Naive thymus-derived CD8-positive, alpha-beta T cell (primary cell): Measurements from ENCODE around the gene ARHGEF25. TPM values are rescaled to one million over a fixed set of nuclear protein-coding genes. Genes with fewer than 3 reads are reported as not detected.

ENCODE experiments used
- ATAC-seq, 2 donors: fragments of 150-1000 bp; cut with Tn5 transposase in 1 of 2; sonication (Bioruptor Pico), chemical (Tn5 transposase) in 1 of 2; 1 replicate in 1 of 2; 2 replicates in 1 of 2; pipeline ENCODE4 v1.10.0; 2021; ENCODE audit warnings: mild to moderate bottlenecking in 2 of 2, moderate library complexity in 2 of 2
- POLR2A ChIA-PET: fragments of 350-600 bp; sonication (Branson Sonifier 250); formaldehyde crosslinking; loops from one replicate; lab custom pipeline; 2021; ENCODE audit warnings: antibody characterized with exemption; lab: Charles Lee
- DNase-seq, 10 donors: peaks; one replicate each; pipeline versions ENCODE4 v3.0.0 to v3.0.0-alpha.2; 2020 to 2022
- H3K27ac Mint-ChIP-seq, 10 donors: one replicate each; pipeline ENCODE4 v1.8.0; 2020 to 2022; ENCODE audit warnings: mild to moderate bottlenecking in 10 of 10, mixed read lengths in 10 of 10, moderate library complexity in 4 of 10, inconsistent platforms in 1 of 10
- H3K27me3 Mint-ChIP-seq, 5 donors: one replicate each; pipeline ENCODE4 v1.8.0; 2021 to 2022; ENCODE audit warnings: mixed read lengths in 5 of 5
- H3K36me3 Mint-ChIP-seq, 3 donors: one replicate each; pipeline ENCODE4 v1.8.0; 2020 to 2022; ENCODE audit warnings: mixed read lengths in 3 of 3, mild to moderate bottlenecking in 2 of 3, inconsistent platforms in 1 of 3
- H3K4me1 Mint-ChIP-seq, 4 donors: one replicate each; pipeline ENCODE4 v1.8.0; 2021 to 2022; ENCODE audit warnings: mixed read lengths in 4 of 4
- H3K4me3 Mint-ChIP-seq, 10 donors: one replicate each; pipeline ENCODE4 v1.8.0; 2020 to 2022; ENCODE audit warnings: mild to moderate bottlenecking in 10 of 10, mixed read lengths in 10 of 10, moderate library complexity in 6 of 10, inconsistent platforms in 1 of 10
- H3K9me3 Mint-ChIP-seq, 9 donors: one replicate each; pipeline ENCODE4 v1.8.0; 2020 to 2022; ENCODE audit warnings: mixed read lengths in 9 of 9, mild to moderate bottlenecking in 3 of 9, inconsistent platforms in 1 of 9, moderate library complexity in 1 of 9
- polyA plus RNA-seq, 3 donors: library from polyadenylated mRNA; unstranded; fragments of 300-500 nt; fragmentation: Illumina TruSeq; gene quantifications; one replicate each; pipeline ENCODE4 v1.2.3, GENCODE V29; 2021
- total RNA-seq, 8 experiments: library from RNA in 2 of 8; stranded (reverse) in 2 of 8; gene quantifications; one replicate each; pipeline ENCODE4 v1.2.3 and lab custom pipeline; 2021 to 2026

ARHGEF25 gene
- total and polyA plus RNA-seq, 5 experiments from 2014 or later = 0.27 to 0.55 TPM; not detected in 3

DNA sequence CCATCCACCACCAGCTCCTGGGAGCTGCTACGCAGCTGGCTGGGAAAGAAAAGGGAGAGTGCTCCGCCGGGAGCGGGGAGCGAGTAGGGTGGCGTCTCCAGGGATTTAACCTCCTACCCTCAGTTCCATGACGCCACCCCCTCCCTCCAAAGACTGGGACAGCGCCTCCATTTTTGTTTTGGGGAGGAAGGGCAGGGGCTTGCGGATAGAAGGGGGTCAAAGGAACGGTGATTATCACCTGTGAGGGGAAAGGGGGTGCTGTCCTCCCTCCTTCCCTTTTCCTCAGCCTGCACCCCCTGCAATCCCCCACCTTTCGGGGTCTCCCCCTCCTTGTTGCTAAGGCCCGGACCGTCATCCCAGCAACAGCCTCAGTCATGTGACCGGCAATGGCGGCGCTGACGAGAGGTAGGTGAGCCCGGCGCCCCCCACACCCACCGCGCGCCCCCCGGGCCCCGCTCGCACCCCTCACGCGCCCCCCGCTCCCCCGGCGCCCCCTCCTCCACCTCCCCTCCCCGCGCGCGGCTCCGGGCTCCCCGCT, 6.7 kb upstream of the ARHGEF25 start, which contains the start of gene DTX3:
TSS of gene DTX3 (plus strand) at position 371 of the 538 bp plus-strand sequence. CDS start 1,694 bp downstream, outside the sequence.
- H3K4me3 Mint-ChIP-seq = peak within 1 kb of the TSS; percentile 78 to 94 (median 88)
- peak within 1 kb of the TSS; percentile 86 to 97 (median 92) for H3K27ac Mint-ChIP-seq
- DNase-seq (peak in 8 of 10 donors; percentile 25 to 78 (median 46)), ATAC-seq (peak; percentile 74 to 81)
- POLR2A ChIA-PET = interaction anchor here (0.6 to 2.0 kb wide), 4 partner anchors 16 to 90 kb away, joined by 3 to 5 read pairs (median 4); no protein-coding TSS in a partner anchor
- H3K4me1 Mint-ChIP-seq = peaks cover 18 to 43% (median 35%) of the 10 kb centered on the region in 4 donors
- H3K9me3 Mint-ChIP-seq = no peaks in the 10 kb centered on the region
- H3K36me3 Mint-ChIP-seq = peaks cover 0 to 39% (median 16%) of the 10 kb centered on the region in 3 donors
- no peaks in the 10 kb centered on the region for H3K27me3 Mint-ChIP-seq

DNA sequence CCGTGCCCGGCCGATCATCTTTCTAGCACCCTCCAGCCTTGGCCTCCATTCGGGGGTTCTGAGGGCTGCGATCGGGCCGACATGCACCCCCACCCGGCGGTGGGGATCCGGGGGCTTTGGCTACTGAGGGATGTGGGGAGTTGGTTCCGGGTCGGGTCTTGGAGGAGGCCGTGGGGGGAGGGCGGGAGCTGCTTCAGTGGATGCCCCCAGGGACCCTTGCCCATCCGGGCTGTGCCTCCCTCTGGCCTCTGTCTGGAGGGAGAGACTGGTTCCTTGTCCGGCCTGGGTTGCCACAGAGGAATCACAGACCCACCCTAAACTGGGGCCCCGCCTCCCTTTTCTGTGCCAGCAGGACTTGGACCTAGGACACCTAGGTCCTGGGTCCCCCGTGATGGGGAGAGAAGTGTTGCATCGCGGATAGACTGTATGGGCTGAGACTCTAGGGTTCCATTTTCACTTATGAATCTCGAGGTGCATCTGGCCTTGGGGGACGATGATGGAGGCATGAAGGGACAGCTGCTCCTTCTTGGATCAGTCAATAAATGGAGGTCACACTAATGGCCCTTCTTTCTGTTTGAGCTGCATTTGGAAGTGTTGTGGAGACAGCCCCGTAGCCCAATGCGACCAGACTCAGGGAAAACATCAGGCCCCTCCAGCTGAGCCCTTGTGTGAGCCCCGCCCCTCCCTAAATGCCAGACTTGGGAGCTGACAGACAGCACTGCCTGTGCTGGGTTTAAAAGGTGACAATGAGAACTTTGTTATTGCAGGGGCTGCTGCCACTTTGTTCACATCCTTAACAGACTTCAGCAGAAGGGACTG, 6.0 kb upstream of the ARHGEF25 start:
- peaks cover 0 to 32% (median 16%) of the 10 kb centered on the region in 3 donors for H3K36me3 Mint-ChIP-seq
- peak overlapping the region; percentile 79 to 96 (median 91) for H3K27ac Mint-ChIP-seq
- peak; percentile 56 to 68 for ATAC-seq
- DNase-seq = no peak
- no peaks in the 10 kb centered on the region for H3K9me3 Mint-ChIP-seq
- H3K4me3 Mint-ChIP-seq = peak overlapping the region; percentile 78 to 94 (median 88)
- H3K27me3 Mint-ChIP-seq = no peaks in the 10 kb centered on the region
- peaks cover 19 to 45% (median 36%) of the 10 kb centered on the region in 4 donors for H3K4me1 Mint-ChIP-seq
- POLR2A ChIA-PET = interaction anchor here (0.6 to 2.0 kb wide), 6 partner anchors 9 to 1310 kb away, joined by 3 to 5 read pairs (median 3); no protein-coding TSS in a partner anchor

DNA sequence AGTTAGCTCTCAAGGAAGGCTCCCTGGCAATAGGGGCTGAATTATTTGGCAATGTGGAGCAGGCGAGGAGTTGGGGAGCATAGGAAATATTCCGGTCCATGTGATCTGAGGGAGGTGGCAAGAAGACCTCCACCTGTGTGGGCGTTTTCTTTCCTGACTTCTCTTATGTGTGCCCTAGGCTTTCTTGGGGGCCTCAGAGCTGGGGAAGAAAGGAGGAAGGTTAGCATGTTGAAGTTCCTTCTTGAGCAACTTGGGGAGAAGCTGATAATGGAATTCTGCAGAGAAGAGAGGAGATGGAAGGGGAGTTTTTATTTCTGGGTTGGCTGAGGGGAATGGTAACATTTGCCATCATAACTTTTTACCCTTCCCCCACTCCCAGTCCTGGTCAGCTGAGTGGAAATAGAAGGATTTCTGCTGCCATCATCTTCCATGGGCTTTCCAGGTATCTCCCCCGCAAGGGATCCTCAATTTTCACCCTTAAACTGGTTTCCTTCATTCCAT, 5.4 kb upstream of the ARHGEF25 start:
- Mint-ChIP-seq H3K4me3 (peak overlapping the region in 9 of 10 donors; percentile 75 to 90 (median 88)), H3K27ac (peak overlapping the region; percentile 79 to 96 (median 91)), H3K4me1 (peaks cover 22 to 52% (median 41%) of the 10 kb centered on the region in 4 donors), H3K36me3 (peaks cover 0 to 25% (median 12%) of the 10 kb centered on the region in 3 donors), H3K9me3 (no peaks in the 10 kb centered on the region), H3K27me3 (peaks cover 0 to 3% (median 0%) of the 10 kb centered on the region in 5 donors)
- ATAC-seq (no peak), DNase-seq (no peak)
- POLR2A ChIA-PET = interaction anchor here (0.6 to 2.0 kb wide), 5 partner anchors 9 to 1311 kb away, joined by 3 to 5 read pairs (median 3); no protein-coding TSS in a partner anchor

DNA sequence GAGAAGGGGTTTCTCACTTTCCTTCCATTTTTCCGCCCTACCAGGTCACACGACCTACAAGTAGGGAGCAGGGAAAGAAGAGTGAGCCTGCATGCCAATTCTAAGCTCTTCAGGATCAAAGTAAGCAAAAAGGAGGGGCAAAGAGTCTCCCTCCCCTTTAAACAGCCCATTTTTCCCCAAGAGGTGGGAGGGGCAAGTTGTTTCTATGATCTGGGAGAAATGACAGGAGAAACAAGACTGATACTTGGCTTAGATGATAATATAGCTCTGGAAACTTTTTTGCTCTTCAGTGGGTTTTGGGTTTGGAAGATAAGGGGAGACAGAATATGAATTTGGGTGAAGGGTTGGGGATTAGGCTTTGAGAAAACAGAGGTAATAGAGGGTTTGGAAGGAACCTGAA, 4.8 kb upstream of the ARHGEF25 start:
- H3K9me3 Mint-ChIP-seq = no peaks in the 10 kb centered on the region
- peak overlapping the region in 2 of 10 donors; percentile 37 to 66 for H3K27ac Mint-ChIP-seq
- H3K4me3 Mint-ChIP-seq = peak overlapping the region in 5 of 10 donors; percentile 8 to 88 (median 62)

DNA sequence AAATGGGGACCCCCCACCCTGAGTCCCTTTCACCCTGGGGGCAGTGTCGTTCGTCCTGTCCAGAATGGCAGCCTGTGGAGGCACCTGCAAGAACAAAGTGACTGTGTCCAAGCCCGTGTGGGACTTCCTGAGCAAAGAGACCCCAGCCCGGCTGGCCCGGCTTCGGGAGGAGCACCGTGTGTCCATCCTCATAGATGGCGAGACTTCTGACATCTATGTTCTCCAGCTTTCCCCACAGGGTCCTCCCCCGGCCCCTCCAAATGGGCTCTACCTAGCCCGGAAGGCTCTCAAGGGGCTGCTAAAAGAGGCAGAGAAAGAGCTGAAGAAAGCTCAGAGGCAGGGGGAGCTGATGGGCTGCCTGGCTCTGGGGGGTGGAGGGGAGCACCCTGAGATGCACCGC, 4.4 kb upstream of the ARHGEF25 start:
- Mint-ChIP-seq H3K4me3 (peak overlapping the region in 2 of 10 donors; percentile 8 to 10), H3K9me3 (no peaks in the 10 kb centered on the region), H3K27ac (peak overlapping the region in 1 of 10 donors; percentile 38), H3K36me3 (peaks cover 0 to 16% (median 3%) of the 10 kb centered on the region in 3 donors), H3K4me1 (peaks cover 22 to 55% (median 44%) of the 10 kb centered on the region in 4 donors), H3K27me3 (peaks cover 0 to 3% (median 0%) of the 10 kb centered on the region in 5 donors)
- DNase-seq = no peak
- ATAC-seq = no peak
- POLR2A ChIA-PET = interaction anchor here (0.8 kb wide), 1 partner anchor 67 kb away, joined by 3 read pairs; no protein-coding TSS in a partner anchor

More for the DNA sequence above, 4.8 kb upstream of the ARHGEF25 start:
- peaks cover 0 to 3% (median 0%) of the 10 kb centered on the region in 5 donors for H3K27me3 Mint-ChIP-seq
- peaks cover 22 to 55% (median 43%) of the 10 kb centered on the region in 4 donors for H3K4me1 Mint-ChIP-seq
- POLR2A ChIA-PET = interaction anchor here (1.1 to 2.0 kb wide), 3 partner anchors 8 to 120 kb away, joined by 3 to 5 read pairs (median 5); no protein-coding TSS in a partner anchor
- ATAC-seq (no peak), DNase-seq (no peak)
- peaks cover 0 to 20% (median 7%) of the 10 kb centered on the region in 3 donors for H3K36me3 Mint-ChIP-seq

DNA sequence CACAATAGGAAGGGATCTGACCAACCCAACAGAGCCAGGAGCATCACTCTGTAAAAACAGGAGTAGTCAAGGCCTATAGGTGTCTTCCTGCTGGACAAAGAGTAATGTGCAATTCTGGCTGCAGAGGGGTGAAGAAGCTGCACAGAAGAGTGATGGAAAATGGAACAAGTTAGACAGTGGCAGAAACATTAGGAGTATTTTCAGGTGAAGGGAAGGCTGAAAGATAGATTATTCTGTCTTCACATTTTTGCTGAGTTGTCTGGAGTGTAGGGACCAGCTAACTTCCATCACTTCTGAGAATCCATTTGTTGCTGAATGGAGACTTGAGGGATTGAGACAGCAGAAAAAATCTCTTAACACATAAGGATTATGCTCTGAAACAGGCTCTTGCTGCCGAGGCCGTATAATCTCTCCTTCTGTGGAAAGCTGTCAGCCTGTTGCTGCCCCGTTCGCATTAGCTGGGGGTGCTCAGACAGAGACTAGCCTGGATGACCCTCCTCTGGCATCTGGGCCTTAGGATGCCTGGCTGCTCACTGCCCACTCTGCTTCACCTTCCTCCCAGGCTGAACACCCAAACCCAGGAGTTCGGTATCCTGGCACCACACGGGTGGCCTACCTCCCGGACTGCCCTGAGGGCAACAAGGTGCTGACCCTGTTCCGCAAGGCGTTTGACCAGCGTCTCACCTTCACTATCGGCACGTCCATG, 3.1 kb upstream of the ARHGEF25 start:
- H3K9me3 Mint-ChIP-seq = no peaks in the 10 kb centered on the region
- H3K27ac Mint-ChIP-seq = peak overlapping the region in 1 of 10 donors; percentile 4
- peaks cover 0 to 10% (median 8%) of the 10 kb centered on the region in 5 donors for H3K27me3 Mint-ChIP-seq
- H3K4me3 Mint-ChIP-seq = no peak overlapping the region
- no peak for DNase-seq
- peaks cover 0 to 6% (median 1%) of the 10 kb centered on the region in 3 donors for H3K36me3 Mint-ChIP-seq
- POLR2A ChIA-PET = interaction anchor here (0.5 kb wide), 1 partner anchor 15 kb away, joined by 3 read pairs; no protein-coding TSS in a partner anchor
- peaks cover 18 to 48% (median 40%) of the 10 kb centered on the region in 4 donors for H3K4me1 Mint-ChIP-seq
- no peak for ATAC-seq

DNA sequence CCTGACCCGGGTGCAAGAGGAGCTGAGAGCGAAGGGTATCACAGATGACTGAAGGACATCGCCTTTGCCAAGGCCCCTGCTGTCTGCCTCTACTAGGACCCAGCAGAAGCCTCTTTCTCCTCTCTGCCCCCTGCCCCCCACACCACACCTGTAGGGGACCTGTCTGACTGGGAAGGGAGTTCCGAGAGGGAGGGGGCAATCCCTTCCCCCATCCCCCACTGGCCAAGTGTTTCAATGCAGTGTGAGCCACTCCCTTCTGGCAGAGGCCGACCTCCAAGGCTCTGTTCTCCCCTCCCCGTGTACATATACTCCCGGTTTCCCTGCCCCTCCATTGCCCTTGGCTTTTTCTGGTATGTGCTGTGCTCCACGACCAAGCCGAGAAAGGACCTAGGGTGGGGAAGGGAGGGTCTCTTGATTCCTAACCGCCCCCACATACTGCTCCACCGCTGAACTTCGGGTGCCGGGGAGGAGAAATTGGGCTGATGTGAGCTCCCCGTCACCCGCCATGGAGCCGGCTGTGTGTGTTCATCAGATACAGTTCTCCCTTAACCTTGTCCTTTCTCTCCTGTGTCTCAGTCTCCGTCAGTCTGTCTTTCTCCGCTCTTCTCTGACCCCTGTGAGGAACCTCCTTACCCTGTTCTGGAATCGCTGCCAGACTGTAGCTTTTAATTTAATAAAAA, 2.0 kb upstream of the ARHGEF25 start:
- H3K9me3 Mint-ChIP-seq = no peaks in the 10 kb centered on the region
- H3K4me3 Mint-ChIP-seq = peak overlapping the region in 1 of 10 donors; percentile 6
- DNase-seq = no peak
- peaks cover 0 to 6% (median 1%) of the 10 kb centered on the region in 3 donors for H3K36me3 Mint-ChIP-seq
- POLR2A ChIA-PET = interaction anchor here (0.6 kb wide), 1 partner anchor 132 kb away, joined by 3 read pairs; no protein-coding TSS in a partner anchor
- H3K27me3 Mint-ChIP-seq = peaks cover 0 to 18% (median 8%) of the 10 kb centered on the region in 5 donors
- no peak overlapping the region for H3K27ac Mint-ChIP-seq
- H3K4me1 Mint-ChIP-seq = peaks cover 12 to 37% (median 31%) of the 10 kb centered on the region in 4 donors
- ATAC-seq = no peak

DNA sequence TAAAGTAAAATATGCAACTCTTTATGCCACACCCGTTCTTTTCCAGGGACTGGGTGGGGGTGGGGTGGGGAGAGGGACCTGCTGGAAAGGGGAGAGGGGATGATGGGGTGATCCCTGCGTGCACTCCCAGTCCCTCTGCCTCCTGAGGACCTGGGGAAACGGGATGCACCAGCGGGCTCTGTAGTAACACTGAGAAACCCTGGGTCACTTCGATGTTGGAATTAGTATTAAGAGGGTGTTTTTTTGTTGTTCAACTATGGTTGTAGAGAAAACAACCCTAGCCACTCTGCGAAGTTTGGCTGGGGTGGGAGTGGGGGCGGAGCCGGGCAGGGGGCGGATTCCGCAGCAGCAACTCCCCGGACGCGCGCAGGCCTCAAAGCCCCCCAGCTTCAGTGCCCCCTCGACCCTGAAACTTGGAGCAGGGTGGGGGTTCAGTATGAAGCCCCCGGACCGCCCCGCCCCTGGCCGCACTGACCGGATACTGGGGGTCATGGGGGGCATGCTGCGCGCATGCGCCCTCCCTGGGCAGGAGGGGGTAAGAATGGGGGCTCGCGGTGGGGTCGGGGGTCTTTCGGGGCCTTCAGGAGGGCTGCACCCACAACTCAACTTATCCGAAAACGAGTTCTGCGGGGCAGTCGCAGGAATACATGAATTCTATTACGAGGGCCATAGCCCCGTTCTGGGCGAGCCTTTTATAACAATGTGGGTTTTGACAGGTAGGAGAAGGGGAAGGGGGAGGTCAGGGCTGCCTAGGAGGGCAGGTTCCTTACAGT, 1.3 kb upstream of the ARHGEF25 start:
- Mint-ChIP-seq H3K4me1 (peaks cover 12 to 39% (median 26%) of the 10 kb centered on the region in 4 donors), H3K9me3 (no peaks in the 10 kb centered on the region), H3K27ac (peak overlapping the region in 6 of 10 donors; percentile 43 to 89 (median 59)), H3K27me3 (peaks cover 0 to 22% (median 8%) of the 10 kb centered on the region in 5 donors), H3K4me3 (peak overlapping the region; percentile 69 to 88 (median 84)), H3K36me3 (peaks cover 0 to 6% (median 1%) of the 10 kb centered on the region in 3 donors)
- POLR2A ChIA-PET = interaction anchor here (0.6 to 0.8 kb wide), 3 partner anchors 33 to 132 kb away, joined by 3 read pairs; no protein-coding TSS in a partner anchor
- ATAC-seq (no peak), DNase-seq (no peak)

DNA sequence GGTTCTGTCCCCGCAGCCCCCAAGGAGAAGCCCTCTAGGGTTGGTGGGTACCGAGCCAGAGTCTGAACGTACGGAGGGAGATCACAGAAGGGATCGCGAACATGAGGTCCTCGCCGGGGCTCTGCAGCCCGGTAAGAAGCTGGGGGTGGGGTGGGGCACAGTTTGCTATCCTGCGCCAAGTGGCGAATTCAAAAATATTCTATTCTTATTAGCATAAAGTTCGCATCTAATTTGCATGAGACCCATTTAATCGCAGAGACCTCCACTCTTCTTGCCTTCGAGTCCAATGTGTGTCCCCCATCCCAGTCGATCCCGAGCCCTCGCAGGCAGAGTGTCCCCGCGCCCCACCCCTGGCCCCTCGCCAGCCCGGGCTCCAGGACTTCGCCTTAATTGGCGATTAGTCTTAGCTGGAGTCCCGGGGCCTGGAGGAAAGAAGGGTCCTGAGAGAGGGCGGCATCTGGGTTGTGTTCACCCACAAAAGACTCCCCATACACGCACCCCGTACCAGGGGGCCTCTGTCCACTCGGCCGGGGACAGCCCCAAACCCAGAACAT, 604 bp upstream of the ARHGEF25 start:
- peak; percentile 57 for ATAC-seq
- H3K36me3 Mint-ChIP-seq = peaks cover 0 to 5% (median 1%) of the 10 kb centered on the region in 3 donors
- peaks cover 6 to 33% (median 20%) of the 10 kb centered on the region in 4 donors for H3K4me1 Mint-ChIP-seq
- peak overlapping the region; percentile 69 to 88 (median 84) for H3K4me3 Mint-ChIP-seq
- POLR2A ChIA-PET = interaction anchor here (0.6 to 1.2 kb wide), 5 partner anchors 11 to 329 kb away, joined by 3 read pairs; no protein-coding TSS in a partner anchor
- peak overlapping the region in 7 of 10 donors; percentile 34 to 89 (median 58) for H3K27ac Mint-ChIP-seq
- DNase-seq = peak in 1 of 10 donors; percentile 24
- no peaks in the 10 kb centered on the region for H3K9me3 Mint-ChIP-seq
- H3K27me3 Mint-ChIP-seq = peaks cover 1 to 29% (median 8%) of the 10 kb centered on the region in 5 donors
